Tibial artery (tissue), 4 donors: ENCODE results near the gene HVCN1.
A peak's percentile ranks its signal among the peaks of the same experiment; 100 is the strongest.

Experiments
- DNase-seq, 2 donors: peaks; one replicate each; pipeline ENCODE4 v3.0.0-alpha.2; 2019
- H3K27ac ChIP-seq, 2 donors: fragments of 200-600 bp; sonication (generic) in 1 of 2; 1 replicate in 1 of 2; 2 replicates in 1 of 2; pipeline ENCODE4 v1.5.1; 2018 to 2019; ENCODE audit warnings: mild to moderate bottlenecking in 1 of 2
- H3K27me3 ChIP-seq, 2 donors: fragments of 200-600 bp; sonication (generic) in 1 of 2; one replicate each; pipeline versions ENCODE4 v1.5.1 to v1.6.0; 2016 to 2019
- H3K36me3 ChIP-seq, 3 donors: fragments of 200-600 bp; sonication (generic) in 2 of 3; one replicate each; pipeline ENCODE4 v1.5.1; 2016 to 2019; ENCODE audit warnings: mild to moderate bottlenecking in 2 of 3
- H3K4me1 ChIP-seq, 4 donors: fragments of 200-600 bp; sonication (generic) in 2 of 4; 1 replicate in 3 of 4; 2 replicates in 1 of 4; pipeline ENCODE4 v1.5.1; 2016 to 2019
- H3K4me3 ChIP-seq, 2 donors: fragments of 200-600 bp; sonication (generic) in 1 of 2; 1 replicate in 1 of 2; 2 replicates in 1 of 2; pipeline ENCODE4 v1.5.1; 2018 to 2019; ENCODE audit warnings: mild to moderate bottlenecking in 2 of 2
- H3K9me3 ChIP-seq, 3 donors: fragments of 200-600 bp; sonication (generic) in 1 of 3; one replicate each; pipeline ENCODE4 v1.5.1; 2016 to 2019
- CTCF ChIP-seq, 2 experiments: fragments of 200-600 bp in 1 of 2; fragments of 450-650 bp in 1 of 2; IDR thresholded peaks; one replicate each; pipeline ENCODE4 v1.5.1; 2017 to 2019; ENCODE audit warnings: antibody characterized with exemption in 2 of 2, mild to moderate bottlenecking in 1 of 2, moderate library complexity in 1 of 2
- intact Hi-C: fragments of 100-400 bp; cut with DNase I; formaldehyde crosslinking; loops from one replicate; pipeline ENCODE4 v1.15.0; 2023; ENCODE audit warnings: low total_unique reads

Gene HVCN1

DNA sequence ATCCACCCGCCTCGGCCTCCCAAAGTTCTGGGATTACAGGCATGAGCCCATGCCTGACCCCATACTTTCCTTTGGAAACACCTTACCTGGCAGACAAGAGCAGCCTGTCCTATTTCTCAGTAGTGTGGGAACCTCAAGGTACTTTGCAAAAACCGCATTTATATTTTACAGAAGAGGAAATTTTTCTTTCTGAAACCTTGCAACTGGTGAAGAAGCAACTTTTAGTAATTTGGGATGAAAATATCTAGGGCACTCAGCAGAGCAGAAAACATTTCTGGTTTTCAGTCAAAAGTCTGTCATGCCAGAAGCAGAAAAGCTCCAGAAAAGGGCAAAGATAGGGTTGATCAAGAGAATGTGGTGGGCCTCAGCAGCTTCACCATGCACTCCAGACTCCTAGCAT, 21.2 kb downstream of the HVCN1 start:
- Histone ChIP-seq H3K4me3 (no peak overlapping the region), H3K36me3 (peaks cover 0 to 6% (median 0%) of the 10 kb centered on the region in 3 donors), H3K4me1 (no peaks in the 10 kb centered on the region), H3K9me3 (peaks cover 0 to 24% (median 21%) of the 10 kb centered on the region in 3 donors), H3K27me3 (no peaks in the 10 kb centered on the region), H3K27ac (no peak overlapping the region)
- no peak for DNase-seq
- no peak for TF ChIP-seq CTCF (IDR thresholded peaks at IDR 0.05)
- intact Hi-C loops: no loop called here

- H3K27ac ChIP-seq: no peak overlapping the region
Observed at GRCh38 chr12:110666892-110667291, 22.0 kb downstream of the HVCN1 start.

DNA sequence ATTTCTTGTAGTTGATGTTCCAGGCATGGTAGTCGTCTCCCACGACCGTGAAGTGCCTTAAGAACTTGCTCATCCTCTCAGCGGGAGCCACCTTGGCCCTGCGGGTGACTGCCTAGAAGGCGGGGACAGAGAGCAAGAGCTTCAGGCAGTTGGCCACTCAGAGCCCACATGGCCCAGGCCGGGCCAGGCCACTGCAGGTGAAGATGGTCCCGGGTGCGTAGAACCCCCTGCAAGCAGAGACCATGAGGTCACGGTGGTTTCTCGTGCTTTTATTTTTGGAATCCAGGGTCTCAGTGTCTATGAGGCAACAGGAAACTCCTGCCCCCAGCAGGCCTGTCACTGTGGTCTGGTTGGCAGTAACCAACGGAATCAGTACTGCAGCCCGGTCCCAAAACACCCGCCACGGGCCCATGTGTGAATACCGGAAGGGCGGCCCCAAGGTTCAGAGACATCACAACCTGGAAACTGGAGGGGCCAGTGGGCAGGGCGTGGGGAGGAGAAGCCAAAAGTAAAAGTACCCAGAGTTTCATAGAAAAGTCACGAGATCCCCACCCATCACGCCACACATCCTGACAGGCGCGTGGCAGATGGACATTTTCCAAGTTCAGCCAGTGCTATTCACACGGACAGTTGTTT, 27.5 kb downstream of the HVCN1 start:
- no peak for TF ChIP-seq CTCF (IDR thresholded peaks at IDR 0.05)
- H3K27ac ChIP-seq: no peak overlapping the region
- peaks cover 0 to 6% (median 6%) of the 10 kb centered on the region in 3 donors for H3K36me3 ChIP-seq
- intact Hi-C loops: no loop called here
- no peak overlapping the region for H3K4me3 ChIP-seq
- DNase-seq: peak; percentile 50 to 71
- H3K4me1 ChIP-seq: no peaks in the 10 kb centered on the region
- H3K9me3 ChIP-seq: peaks cover 0 to 18% (median 15%) of the 10 kb centered on the region in 3 donors
- no peaks in the 10 kb centered on the region for H3K27me3 ChIP-seq

More at GRCh38 chr12:110666892-110667291, 22.0 kb downstream of the HVCN1 start:
- DNase-seq: no peak
- no peak for TF ChIP-seq CTCF (IDR thresholded peaks at IDR 0.05)
- no peak overlapping the region for H3K4me3 ChIP-seq
- H3K27me3 ChIP-seq: no peaks in the 10 kb centered on the region
- H3K36me3 ChIP-seq: peaks cover 0 to 6% (median 0%) of the 10 kb centered on the region in 3 donors
- H3K4me1 ChIP-seq: no peaks in the 10 kb centered on the region
- peaks cover 0 to 24% (median 21%) of the 10 kb centered on the region in 3 donors for H3K9me3 ChIP-seq
- intact Hi-C loops: no loop called here

GRCh38 chr12:110658878-110659277, 30.0 kb downstream of the HVCN1 start:
- Histone ChIP-seq H3K27ac (no peak overlapping the region), H3K27me3 (no peaks in the 10 kb centered on the region), H3K9me3 (no peaks in the 10 kb centered on the region), H3K4me3 (no peak overlapping the region), H3K36me3 (peaks cover 0 to 13% (median 6%) of the 10 kb centered on the region in 3 donors), H3K4me1 (no peaks in the 10 kb centered on the region)
- no peak for DNase-seq
- TF ChIP-seq CTCF (IDR thresholded peaks at IDR 0.05): no peak
- intact Hi-C loops: no loop called here

- intact Hi-C loops: no loop called here
- no peak overlapping the region for H3K4me3 ChIP-seq
- H3K27ac ChIP-seq: no peak overlapping the region
- H3K4me1 ChIP-seq: no peaks in the 10 kb centered on the region
- TF ChIP-seq CTCF (IDR thresholded peaks at IDR 0.05): no peak
- H3K36me3 ChIP-seq: peaks cover 0 to 16% (median 6%) of the 10 kb centered on the region in 3 donors
- no peaks in the 10 kb centered on the region for H3K9me3 ChIP-seq
- H3K27me3 ChIP-seq: no peaks in the 10 kb centered on the region
- DNase-seq: no peak
Observed at GRCh38 chr12:110658242-110658641, 30.7 kb downstream of the HVCN1 start.
